ENCODE results near the gene MAGI2.

GRCh38 chr7:78171398-78171797, 1282.1 kb downstream of the MAGI2 start:
- TF ChIP-seq CTCF (CRISPR knock-in tag; IDR thresholded peaks at IDR 0.05) (no peak), ETS1 (CRISPR knock-in tag; IDR thresholded peaks at IDR 0.05) (no peak), HES4 (CRISPR knock-in tag; IDR thresholded peaks at IDR 0.05; ENCODE audit: borderline replicate concordance) (no peak), BRF2 (CRISPR knock-in tag; IDR thresholded peaks at IDR 0.05) (no peak)
